AG20443 (cell line): ENCODE results near the gene CDC45.

Experiments used
- DNase-seq: peaks from one replicate; pipeline ENCODE4 v3.0.0; 2012; ENCODE audit warnings: low spot score, mixed read lengths

The CDC45 gene

GRCh38 chr22:19467912-19468311 is 11.8 kb upstream of the CDC45 start:
- DNase-seq = no peak

GRCh38 chr22:19469421-19469820 is 10.3 kb upstream of the CDC45 start:
- DNase-seq = no peak

- DNase-seq = no peak
Observed at GRCh38 chr22:19470010-19470409, 9.7 kb upstream of the CDC45 start.

GRCh38 chr22:19471572-19471971 is 8.1 kb upstream of the CDC45 start:
- DNase-seq = no peak

DNA sequence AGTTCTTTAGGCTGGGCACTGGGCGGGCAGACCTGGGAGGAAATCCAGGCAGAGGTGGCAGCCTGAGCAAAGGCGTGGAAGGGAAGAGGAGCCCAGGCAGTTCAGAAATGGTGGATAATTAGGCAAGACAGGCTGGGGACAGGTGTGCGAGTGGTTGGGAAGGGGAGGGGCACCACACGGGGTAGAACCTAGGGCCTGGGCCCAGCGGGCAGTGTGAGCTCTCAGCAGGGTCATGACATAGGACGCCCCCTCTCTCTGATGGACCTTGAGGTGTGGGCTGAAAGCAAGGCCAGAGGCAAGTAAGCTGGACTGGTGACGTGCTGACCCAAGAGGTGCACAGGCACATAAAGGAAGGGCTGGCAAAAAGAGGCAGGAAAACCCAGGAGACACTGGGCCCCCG is 7.5 kb upstream of the CDC45 start:
- DNase-seq = no peak

DNA sequence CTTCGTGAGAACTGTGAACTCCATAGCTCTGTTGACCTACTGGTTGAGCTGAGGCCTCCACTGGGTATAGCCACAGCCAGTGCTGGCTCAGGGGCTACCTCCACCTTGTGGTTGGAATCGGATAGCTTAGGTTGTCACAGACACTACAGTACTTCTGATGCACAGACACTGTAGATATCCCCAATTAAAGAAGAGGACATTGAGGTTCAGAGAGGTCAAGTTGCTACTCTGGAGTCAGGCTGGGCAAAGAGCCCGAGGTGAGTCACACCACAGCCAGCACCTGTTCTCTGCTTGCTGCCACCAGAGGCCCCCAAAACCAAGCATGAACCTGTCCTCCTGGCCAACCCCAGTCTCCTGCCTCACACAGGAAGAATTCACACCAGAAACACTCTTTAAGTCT is 6.1 kb upstream of the CDC45 start:
- no peak for DNase-seq

GRCh38 chr22:19476023-19476422 is 3.7 kb upstream of the CDC45 start:
- no peak for DNase-seq

- no peak for DNase-seq
Observed at GRCh38 chr22:19477321-19478044, 2.2 kb upstream of the CDC45 start.

- DNase-seq = no peak
Observed at GRCh38 chr22:19478045-19478900, 1.4 kb upstream of the CDC45 start.

DNA sequence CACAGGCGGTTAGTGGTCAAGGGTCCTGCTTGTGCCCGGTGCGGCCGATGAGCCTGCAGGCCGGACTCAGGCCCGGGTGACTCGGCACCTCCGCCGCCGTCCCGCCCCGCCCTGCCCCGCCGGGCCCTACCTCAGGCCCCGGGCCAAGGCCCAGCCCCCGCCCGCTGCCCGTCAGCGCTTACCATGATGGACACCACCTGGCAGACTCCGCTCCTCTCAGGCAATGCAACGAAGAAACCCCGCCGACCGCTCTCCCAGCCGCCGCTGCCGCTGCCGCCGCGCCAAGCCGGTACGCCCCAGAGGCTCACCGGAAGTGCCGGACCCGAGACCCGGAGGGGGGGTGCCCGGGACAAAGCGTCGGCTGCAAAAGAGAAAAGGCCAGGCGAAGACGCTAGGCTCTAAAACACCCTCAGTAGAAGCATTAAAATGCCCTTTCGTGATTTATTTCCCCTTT is 792 bp upstream of the CDC45 start, which contains the start of gene UFD1:
UFD1 (minus strand) TSS at position 293 of the 454 bp plus-strand sequence; CDS start at position 185, 108 bp downstream.
- DNase-seq = peak; percentile 86

GRCh38 chr22:19480173-19480568 is 451 bp downstream of the CDC45 start:
- DNase-seq = no peak

- no peak for DNase-seq
Observed at GRCh38 chr22:19480789-19481188, 1.1 kb downstream of the CDC45 start.

DNA sequence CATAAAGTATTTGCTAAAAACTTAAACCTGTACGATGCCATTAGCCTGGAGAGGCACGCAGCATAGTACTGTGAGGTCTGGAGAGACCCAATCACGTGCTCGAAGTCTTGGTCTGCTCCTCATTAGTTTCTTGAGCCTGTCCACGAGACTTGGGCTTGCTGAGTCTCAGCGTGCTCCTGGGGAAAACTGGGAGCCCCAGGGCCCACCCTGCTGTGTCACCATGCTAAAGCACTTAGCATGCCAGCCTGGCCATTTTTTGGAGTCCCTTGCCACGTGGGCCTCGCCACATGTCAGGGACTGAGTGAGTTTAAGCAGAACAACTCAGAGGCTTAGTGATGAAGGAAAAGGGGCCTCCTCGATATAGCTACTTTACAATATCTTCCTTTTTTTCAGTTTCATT is 2.6 kb downstream of the CDC45 start:
- DNase-seq = no peak

DNA sequence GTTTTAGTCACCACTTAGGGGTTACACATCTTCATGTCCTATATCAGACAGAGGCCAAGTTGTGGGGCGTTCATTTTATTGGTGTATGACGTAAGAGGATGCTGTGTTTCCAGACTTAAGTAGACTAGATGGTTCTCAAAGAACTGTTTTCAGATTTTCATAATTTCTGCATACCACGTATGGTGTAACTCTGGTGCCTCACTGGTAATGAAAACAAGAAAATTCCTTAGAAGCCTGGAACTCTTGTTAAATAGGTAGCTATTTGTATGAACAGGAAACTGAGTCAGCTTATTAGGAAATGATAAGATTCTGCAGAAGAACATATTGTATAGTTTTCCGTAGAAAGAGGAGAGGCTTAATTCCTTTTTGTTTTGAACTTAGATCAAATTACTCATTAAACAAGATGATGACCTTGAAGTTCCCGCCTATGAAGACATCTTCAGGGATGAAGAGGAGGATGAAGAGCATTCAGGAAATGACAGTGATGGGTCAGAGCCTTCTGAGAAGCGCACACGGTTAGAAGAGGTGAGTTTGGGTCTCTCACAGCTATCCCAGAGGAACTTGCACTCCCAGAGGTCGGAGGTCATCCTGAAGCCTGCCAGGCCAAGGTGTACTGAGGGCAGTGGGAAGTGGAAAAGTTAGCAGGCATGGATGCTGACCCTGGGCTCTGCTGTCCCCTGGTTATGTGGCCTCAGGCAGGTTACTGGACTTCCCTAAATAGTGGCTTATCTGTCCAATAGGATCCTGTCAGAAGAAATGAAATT is 3.9 kb downstream of the CDC45 start:
- no peak for DNase-seq

DNA sequence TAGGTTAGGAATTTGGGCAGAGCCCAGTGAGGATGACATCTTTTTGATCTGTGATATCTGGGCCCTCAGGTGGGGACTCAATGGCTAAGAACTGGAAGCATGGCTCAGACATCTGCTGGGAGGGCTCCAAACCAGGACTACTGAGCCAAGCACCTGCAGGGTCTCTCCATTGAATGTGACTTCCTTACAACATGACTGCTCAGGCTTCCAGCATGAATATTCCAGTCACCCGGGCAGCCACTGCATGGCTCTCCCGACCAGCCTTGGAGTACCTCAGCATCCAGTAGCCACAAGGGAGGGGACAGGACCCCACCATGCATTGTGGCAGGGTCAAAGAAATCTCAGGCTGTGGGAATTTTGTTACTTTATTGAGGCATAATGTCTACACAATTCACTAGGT is 8.6 kb downstream of the CDC45 start:
- DNase-seq = no peak

DNA sequence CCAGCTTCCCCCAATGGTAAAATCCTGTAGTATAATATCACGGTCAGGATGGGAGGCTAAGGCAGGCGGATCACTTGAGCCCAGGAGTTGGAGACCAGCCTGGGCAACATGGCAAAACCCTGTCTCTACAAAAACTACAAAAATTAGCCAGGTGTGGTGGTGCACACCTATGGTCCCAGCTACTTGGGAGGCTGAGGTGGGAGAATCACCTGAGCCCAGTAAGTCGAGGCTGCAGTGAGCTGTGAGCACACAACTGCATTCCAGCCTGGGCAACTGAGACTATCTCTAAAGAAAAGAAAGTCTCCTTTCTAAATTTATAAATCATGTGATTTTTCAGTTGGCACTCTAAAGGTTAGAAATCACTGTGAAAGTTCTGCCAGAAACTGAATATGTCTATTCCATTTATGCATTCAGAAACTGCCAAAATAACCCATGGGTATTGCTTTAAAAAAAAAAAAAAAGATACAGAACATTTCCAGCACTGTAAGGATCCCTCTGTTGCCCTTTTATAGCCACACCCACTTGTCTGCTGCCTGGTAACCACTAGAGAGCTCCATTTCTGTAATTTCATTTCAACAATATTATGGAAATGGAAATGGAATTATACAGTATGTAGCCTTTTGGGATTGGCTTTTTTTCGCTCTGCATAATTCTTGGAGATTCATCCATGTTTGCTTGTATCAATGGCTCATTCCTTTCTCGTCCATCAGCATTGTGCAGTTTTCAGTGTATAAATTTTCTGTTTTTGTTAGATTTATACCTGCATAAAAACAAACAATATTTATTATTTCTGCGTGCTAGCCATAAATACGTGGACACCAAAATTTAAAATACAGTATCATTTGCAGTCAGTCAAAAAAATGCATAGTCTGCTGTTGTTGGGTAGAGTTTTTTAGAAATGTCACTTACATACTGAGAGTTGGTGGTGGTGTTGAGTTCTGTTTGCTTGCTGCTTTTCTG is 9.4 kb downstream of the CDC45 start:
- peak; percentile 52 for DNase-seq

DNA sequence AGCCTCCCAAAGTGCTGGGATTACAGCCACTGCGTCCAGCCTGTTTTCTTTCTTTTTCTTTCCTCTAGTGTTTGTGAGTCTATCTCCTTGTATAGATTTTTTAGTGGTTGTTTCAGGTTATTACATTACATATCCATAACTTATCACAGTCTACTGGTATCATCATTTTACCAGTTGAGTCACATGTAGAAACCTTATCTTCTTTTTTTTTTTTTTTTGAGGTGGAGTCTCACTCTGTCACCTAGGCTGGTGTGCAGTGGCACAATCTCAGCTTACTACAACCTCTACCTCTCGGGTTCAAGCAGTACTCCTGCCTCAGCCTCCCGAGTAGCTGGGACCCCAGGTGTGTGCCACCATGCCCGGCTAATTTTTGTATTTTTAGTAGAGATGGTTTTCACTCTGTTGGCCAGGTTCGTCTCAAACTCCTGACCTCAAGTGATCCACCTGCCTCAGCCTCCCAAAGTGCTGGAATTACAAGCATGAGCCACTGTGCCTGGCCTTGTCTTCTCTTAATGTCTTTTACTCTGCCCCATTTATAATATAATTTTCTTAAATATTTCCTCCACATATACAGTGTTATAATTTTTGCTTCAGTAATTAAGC is 11.0 kb downstream of the CDC45 start:
- DNase-seq = no peak

- DNase-seq = no peak
Observed at GRCh38 chr22:19492504-19493174, 12.9 kb downstream of the CDC45 start.

DNA sequence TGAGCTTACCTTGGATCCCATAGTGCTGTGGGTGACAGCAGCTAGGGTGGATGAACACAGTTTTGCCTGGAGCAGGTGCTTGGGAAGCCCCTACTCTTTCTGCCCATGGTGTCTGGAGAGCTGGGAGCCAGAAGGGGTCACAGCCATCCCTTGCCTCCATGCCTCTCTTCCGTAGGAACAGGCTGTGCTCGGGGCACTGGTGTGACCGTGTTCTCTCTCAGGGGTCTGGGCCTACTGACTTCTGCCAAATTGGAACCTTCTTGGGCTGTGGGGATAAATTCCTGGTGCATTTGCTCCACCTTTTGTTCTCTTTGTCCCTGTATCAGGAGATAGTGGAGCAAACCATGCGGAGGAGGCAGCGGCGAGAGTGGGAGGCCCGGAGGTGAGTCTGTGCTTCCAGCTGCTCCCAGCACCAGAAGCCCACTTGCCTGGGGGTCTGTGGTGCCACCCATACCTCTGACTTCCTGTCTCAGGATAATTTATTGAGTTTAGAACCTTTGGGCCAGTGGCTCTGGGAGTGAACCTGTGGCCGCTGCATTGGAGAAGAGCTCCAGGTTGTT is 14.4 kb downstream of the CDC45 start:
- no peak for DNase-seq

- DNase-seq = no peak
Observed at GRCh38 chr22:19494676-19495173, 15.0 kb downstream of the CDC45 start.
